Stimulated activated CD4-positive, alpha-beta T cell treated with anti-CD3 and anti-CD28 coated beads, Interleukin-15, amount 100 ng/mL, for 24 hours (primary cell): Measurements from ENCODE around the gene SNTG2.
"Not testable (repeated sequence)": the region's sequence is repeated elsewhere in the genome, so short reads cannot be mapped to it uniquely, and the experiment has no call there.

Experiments
- DNase-seq: peaks from one replicate; pipeline ENCODE4 v3.0.0-alpha.2; 2020

The SNTG2 gene

GRCh38 chr2:1101982-1102590 is 151.4 kb downstream of the SNTG2 start:
- DNase-seq: no peak

- no peak for DNase-seq
These were observed 153.7 kb downstream of the SNTG2 start for GRCh38 chr2:1104364-1104763.

DNA sequence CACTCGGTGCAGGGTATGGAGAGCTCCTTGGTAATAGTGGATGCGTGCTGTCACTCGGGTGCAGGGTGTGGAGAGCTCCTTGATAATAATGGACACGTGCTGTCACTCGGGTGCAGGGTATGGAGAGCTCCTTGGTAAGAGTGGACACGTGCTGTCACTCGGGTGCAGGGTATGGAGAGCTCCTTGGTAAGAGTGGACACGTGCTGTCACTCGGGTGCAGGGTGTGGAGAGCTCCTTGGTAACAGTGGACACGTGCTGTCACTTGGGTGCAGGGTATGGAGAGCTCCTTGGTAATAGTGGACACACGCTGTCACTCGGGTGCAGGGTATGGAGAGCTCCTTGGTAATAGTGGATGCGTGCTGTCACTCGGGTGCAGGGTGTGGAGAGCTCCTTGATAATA is 155.7 kb downstream of the SNTG2 start:
- not testable (repeated sequence) for DNase-seq

DNA sequence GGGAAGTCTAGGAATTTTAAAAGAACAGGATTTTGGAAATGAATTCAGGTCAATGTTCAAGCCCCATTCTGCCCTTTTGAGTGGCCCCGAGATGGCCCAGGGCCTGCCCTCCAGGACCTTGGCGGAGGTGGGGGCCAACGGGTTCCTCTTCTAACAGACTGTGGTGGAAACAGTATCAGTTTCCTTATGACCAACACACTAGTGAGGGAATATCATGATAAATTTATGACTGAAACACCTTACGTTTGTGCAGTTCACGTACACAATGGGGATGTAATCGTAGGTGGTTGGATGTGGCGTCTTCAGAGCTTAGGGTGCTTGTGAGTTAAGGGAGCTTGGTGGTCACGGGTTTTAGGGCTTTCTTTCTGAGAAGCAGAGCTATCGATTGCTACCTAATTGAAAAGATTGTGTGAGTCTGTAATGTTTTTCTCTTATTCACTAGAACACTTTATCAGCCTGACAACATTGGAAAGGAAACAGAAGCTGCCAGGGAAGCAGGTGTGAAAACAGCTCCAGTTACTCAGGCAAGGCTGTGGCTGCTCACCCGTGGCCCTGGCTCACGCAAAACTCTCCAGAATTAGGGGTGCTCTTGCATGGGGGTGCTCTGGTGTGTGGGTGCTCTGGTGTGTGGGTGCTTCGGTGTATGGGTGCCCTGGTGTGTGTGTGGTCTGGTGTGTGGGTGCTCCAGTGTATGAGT is 165.3 kb downstream of the SNTG2 start:
- DNase-seq: no peak

DNA sequence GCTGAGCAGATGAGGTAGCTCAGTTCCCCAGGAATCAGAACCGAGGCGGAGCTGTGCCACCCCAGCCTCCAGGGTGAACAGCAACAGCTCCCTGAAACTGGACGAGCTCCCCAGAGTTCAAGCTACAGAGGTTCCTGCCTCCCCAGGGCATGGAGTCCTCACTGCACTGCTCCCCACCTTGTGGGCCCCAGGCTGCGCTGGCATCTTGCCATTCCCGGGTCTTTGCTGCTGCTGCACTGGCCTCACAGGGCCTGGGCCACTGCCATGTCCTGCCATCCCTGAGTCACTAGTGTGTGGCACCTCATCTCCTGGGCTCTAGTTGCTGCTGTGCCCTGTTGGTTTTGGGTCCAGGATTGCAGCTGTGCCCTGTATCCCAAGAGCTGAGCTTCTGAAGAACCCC is 166.9 kb downstream of the SNTG2 start:
- DNase-seq: no peak

- no peak for DNase-seq
These were observed 174.6 kb downstream of the SNTG2 start for GRCh38 chr2:1125217-1125616.

GRCh38 chr2:1125633-1126370 is 175.2 kb downstream of the SNTG2 start:
- no peak for DNase-seq

DNA sequence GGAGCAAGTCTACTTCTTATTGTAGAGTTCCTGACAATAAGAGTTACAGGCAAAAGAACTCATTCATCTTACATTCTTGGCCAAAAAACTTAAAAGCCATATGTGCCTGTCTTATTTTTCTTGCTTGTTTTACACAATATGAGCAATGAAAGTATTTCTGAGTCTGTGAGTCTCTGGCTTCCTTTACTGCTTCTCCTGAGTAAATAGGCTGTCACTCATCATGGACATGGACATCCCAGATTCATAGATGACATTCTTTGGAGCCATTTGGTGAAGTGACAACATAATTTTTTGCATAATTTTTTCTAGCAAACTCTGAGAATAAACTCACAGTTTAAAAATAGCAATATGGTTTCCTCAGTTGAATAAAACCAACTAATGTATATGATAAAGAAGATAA is 179.3 kb downstream of the SNTG2 start:
- no peak for DNase-seq

DNA sequence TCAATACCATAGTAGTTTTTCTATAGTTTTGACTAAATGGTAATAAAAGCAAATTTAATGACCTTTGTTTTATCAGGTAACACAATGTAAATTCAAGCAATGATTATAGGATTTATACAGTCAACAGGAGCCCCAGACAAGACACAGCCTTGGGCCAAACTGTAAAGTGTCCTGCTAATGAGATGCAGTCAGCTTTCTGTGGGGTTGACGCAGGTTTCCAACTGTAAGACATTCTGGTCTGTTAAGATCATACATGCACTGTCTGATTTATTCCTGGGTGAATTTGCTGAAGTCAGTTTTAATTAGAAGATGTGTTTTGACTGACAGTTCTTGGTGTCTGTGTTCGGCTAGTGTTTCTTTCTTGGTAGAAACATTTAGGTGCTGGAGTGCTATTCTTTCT is 180.3 kb downstream of the SNTG2 start:
- DNase-seq: no peak

DNA sequence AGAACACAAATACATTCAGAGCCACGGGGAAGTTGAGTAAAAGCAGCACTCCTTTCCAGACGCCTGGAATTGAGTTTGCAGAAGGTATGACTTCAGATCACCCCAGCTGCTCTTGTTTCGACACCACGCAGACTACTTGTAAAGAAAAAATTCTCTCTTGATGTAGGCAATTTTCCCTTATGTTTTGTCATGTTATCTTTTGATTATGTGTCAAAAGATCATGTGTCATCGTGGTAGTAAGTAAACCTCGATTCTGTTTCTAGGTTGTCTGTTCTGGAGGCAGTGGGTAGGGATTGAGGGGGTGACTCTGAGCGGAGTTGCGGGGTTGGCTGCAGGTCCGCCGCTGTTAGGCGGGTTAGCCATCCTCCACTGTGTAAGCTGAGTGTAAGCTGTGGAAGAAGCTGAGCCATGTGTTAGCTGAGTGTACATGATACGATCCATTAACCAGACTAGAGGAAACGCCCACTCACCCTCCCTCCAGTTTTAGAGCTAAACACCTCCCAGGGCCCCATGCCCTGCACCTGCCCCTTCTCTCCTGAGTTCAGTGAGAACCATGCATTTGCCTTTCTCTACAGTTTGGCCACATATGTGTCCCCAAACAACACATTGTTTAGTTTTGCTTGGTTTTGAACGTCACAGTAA is 181.8 kb downstream of the SNTG2 start:
- DNase-seq: peak; percentile 64

GRCh38 chr2:1133896-1134295 is 183.2 kb downstream of the SNTG2 start:
- peak; percentile 48 for DNase-seq

GRCh38 chr2:1134629-1135028 is 184.0 kb downstream of the SNTG2 start:
- DNase-seq: no peak

GRCh38 chr2:1136067-1136466 is 185.4 kb downstream of the SNTG2 start:
- no peak for DNase-seq

GRCh38 chr2:1136846-1137245 is 186.2 kb downstream of the SNTG2 start:
- peak; percentile 23 for DNase-seq

DNA sequence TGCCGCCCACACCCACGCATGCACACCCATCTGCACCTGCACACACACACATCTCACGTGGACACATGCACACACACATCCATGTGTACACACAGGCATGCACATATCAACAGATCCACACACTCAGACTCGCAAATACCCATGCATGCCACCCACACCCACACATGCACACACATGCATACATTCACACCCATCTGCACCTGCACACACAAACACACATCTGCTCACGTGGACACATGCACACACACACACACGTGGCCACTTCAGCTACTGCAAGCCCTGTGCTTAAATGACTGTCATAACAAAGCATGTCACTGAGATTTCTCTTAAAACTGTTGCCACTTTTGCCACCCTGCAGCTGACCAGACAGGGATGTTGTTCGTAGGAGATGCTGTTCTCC is 186.6 kb downstream of the SNTG2 start:
- no peak for DNase-seq

DNA sequence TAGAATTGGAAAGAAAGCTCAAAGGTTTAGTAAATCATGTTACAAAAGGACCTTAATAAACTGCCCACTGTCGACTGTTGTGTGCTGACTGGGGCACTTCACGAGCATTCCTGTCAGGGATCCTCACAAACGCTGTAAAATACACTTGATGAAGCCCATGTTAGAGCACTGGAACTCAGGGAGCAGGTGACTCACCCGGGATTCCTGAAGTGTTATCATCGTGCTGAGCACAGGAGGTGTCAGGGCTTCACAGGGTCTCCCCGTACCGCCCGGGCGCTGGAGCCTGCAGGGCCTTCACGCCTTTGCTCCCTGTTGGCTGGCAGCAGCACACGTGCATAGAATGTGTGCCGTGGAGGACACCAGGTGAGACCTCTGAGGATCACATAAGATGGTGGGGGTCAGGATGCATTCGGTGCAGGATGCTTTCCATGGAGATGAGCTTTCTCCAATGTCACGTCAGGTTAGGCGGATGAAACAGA is 187.3 kb downstream of the SNTG2 start:
- no peak for DNase-seq

GRCh38 chr2:1140389-1141003 is 189.8 kb downstream of the SNTG2 start:
- DNase-seq: peak; percentile 58

- DNase-seq: no peak
These were observed 190.4 kb downstream of the SNTG2 start for GRCh38 chr2:1141079-1141478.

DNA sequence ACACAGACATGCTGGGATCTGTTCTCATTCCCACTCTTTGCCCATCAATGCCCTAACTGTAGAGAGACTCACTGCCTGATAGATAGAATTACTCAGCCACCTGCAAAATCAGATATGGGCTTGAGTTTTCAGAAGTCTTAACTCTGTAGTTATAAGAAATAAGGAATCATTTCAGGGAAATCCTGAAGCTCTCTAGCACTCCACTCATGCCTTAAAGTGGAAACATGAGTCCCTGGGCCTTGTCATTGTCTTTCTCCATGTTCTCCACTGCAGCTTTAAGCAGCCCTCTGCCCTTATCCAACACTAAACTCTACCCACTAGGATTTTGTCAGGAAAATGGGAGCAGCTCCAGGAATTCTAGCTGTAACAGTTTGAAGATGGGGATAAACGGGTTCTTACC is 192.5 kb downstream of the SNTG2 start:
- no peak for DNase-seq

- DNase-seq: no peak
These were observed 197.4 kb downstream of the SNTG2 start for GRCh38 chr2:1147873-1148612.

DNA sequence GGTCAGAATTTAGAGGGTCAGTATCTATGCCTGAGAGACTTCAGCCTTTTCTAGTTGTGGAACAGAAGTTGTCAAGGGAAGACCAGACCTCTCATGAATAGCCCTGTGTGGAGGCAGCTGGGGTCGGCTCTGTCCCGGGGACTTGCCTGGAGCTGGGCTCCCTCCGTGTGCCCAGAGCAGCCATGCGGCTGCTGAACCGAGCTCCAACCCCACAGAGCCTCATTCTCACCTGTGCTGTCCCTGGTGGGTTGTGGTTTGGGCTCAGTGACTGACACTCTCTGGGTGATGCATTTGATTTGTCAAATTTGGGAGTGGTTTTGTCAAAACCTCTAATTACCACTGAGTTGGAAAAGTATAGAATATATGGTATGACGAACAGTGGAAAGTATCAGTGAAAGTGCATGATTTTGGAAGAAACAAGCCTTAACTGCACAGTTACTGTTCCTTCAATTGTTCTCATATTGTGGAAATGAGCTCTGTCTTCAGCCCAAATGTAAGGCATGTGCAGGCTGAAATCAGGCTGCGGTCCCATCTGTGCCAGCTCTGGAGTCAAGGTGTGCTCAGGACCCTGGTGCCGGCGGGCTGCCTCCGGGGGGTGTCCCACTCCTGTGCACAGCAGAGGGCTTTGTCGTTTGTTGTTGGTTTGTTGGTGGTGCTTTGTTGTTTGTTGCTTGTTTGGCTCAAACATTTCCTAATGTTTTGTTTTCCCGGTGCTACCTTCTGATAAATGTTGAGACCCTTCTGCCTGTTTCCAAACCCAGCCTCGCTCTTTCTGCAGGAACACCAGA is 200.3 kb downstream of the SNTG2 start:
- no peak for DNase-seq

DNA sequence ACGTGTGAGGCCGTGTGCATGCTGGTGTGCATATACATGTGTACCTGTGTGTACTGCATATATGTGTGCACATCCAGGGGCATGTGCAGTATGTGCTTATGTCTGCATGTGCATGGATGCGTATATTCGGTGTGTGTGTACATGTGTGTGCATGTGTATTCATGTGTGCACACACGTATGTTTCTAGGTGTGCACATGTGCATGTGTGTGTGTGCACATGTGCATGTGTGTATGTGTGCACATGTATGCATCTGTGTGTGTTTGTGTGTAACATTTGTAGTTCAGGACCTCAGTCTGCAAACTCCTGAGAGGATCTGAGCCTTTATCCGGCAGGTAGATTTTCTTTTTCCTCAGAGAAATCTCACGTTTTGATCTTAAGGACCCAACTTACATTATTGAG is 201.7 kb downstream of the SNTG2 start:
- DNase-seq: no peak
